SIG-M5 treated with dmso at 0.1 percent for 504 hours (cell line): Measurements from ENCODE around the gene CLIP4.
A peak's percentile ranks its signal among the peaks of the same experiment; 100 is the strongest.
"Not testable (repeated sequence)": the region's sequence is repeated elsewhere in the genome, so short reads cannot be mapped to it uniquely, and the experiment has no call there.

Experiments
- DNase-seq: peaks from one replicate; lab custom pipeline; 2025; ENCODE audit not compliant: unreplicated experiment; lab: John Stamatoyannopoulos, UW

CLIP4 gene

GRCh38 chr2:29114946-29115609 lies at the start of gene CLIP4:
CLIP4 (plus strand) TSS chr2:29115415; CDS start chr2:29121389, 5,974 bp downstream.
- no peak for DNase-seq

GRCh38 chr2:29066271-29066860 lies 48.8 kb upstream of the CLIP4 start:
- peak; percentile 36 for DNase-seq

- DNase-seq: no peak
Observed at GRCh38 chr2:29066997-29067605, 48.1 kb upstream of the CLIP4 start.

- no peak for DNase-seq
Observed at GRCh38 chr2:29068513-29068912, 46.7 kb upstream of the CLIP4 start.

GRCh38 chr2:29070526-29070925 lies 44.7 kb upstream of the CLIP4 start:
- DNase-seq: no peak

- DNase-seq: no peak
Observed at GRCh38 chr2:29071032-29071975, 43.9 kb upstream of the CLIP4 start.

GRCh38 chr2:29072251-29072650 lies 43.0 kb upstream of the CLIP4 start:
- DNase-seq: no peak

GRCh38 chr2:29072971-29073725 lies 42.1 kb upstream of the CLIP4 start:
- DNase-seq: no peak

- peak; percentile 10 for DNase-seq
Observed at GRCh38 chr2:29073933-29074332, 41.3 kb upstream of the CLIP4 start.

GRCh38 chr2:29074411-29074810 lies 40.8 kb upstream of the CLIP4 start, which contains the start of gene PCARE:
PCARE (minus strand) TSS chr2:29074523; CDS start chr2:29074261, 262 bp downstream.
- no peak for DNase-seq

GRCh38 chr2:29075894-29076705 lies 39.1 kb upstream of the CLIP4 start:
- no peak for DNase-seq

GRCh38 chr2:29079887-29080286 lies 35.3 kb upstream of the CLIP4 start:
- DNase-seq: no peak

- peak; percentile 93 for DNase-seq
Observed at GRCh38 chr2:29080886-29081743, 34.1 kb upstream of the CLIP4 start.

GRCh38 chr2:29082804-29083495 lies 32.3 kb upstream of the CLIP4 start:
- no peak for DNase-seq

- no peak for DNase-seq
Observed at GRCh38 chr2:29084554-29084953, 30.7 kb upstream of the CLIP4 start.

GRCh38 chr2:29090311-29090710 lies 24.9 kb upstream of the CLIP4 start:
- not testable (repeated sequence) for DNase-seq

GRCh38 chr2:29096969-29097368 lies 18.2 kb upstream of the CLIP4 start:
- no peak for DNase-seq

- DNase-seq: no peak
Observed at GRCh38 chr2:29097569-29097968, 17.6 kb upstream of the CLIP4 start.
